GM19351 (cell line): ENCODE measurements around the gene MEF2B.
"Not testable (repeated sequence)": the region's sequence is repeated elsewhere in the genome, so short reads cannot be mapped to it uniquely, and the experiment has no call there.

Experiments used
- ATAC-seq: cut with Tn5 transposase; IDR thresholded peaks from one replicate; pipeline ENCODE4 v1.9.1; 2021; ENCODE audit warnings: mild to moderate bottlenecking, moderate library complexity; ENCODE audit not compliant: unreplicated experiment

The MEF2B gene

DNA sequence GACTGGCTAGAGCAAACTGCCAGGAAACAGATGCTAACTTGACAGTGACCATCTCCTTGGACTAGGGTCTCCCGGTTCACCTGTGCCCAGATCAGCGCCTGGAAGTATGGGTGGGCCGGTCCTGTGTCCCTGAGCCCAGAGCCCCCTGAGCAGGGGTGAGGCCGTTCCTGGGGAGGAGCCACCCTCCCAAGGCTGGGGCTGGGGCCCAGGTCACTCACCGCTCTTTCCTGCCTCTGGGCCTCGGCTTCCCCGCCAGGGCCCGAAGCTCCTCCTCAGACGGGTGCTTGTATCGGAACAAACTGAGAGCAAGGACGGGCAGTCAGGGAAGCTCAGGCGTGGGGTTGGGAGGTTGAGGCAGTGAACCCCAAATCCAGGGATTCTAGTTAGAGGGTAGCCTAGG, 37.2 kb downstream of the MEF2B start:
- no peak for ATAC-seq

DNA sequence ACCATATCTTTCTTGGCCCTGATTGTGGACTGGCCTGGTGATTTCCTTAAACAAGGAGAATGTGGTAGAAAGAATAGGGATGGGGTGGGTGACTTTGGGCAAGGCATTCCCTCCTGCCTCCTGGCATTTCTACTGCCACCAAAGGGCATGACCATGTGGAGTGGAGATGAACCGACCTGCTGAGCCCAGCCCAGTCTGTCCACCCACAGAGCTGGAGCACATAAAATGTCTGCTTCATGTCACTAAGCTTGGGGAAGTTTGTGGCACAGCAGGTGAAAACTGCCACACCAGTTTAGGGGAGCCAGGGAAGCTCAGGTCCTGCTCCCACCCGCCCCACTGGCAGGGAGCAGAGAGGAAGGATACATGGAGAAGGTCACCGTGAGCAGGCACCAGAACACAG, 38.1 kb downstream of the MEF2B start:
- ATAC-seq, result no peak

DNA sequence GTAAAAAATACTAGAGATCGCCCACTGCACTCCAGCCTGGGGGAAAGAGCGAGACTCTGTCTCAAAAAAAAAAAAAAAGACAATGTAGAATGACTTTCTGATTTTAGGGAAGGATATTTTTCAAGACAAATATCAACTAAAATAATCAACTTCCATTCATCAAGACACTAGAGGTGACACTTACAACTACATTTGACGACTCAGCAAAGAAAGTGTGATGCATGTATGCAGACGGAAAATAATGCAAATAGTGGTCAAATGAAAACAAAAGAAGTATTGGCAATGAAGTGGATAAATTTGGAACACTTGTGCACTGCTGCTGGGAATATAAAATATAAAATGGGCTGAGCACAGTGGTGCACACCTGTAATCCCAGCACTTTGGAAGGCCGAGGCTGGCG, 44.0 kb downstream of the MEF2B start:
- no peak for ATAC-seq

GRCh38 chr19:19123386-19123785, 46.7 kb downstream of the MEF2B start:
- no peak for ATAC-seq

DNA sequence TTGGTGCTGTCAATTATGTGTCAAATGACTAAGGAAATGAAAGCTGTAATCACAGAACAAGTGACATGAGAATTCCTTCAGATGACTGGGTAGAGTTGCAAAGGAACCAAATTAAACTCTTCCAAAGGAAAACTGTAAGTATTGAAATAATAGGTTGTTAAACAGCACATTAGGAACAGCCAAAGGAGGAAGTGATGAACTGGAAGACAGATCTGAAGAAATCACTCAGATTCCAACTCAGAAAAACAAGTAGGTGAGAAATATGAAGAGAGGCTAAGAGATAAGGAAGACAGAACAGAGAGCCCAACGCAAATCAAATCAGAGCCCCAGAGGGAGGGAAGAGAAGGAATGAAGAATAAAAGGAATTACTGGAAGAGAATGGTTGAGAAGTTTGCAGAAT, 47.2 kb downstream of the MEF2B start:
- ATAC-seq, result no peak

- no peak for ATAC-seq
These were observed 48.7 kb downstream of the MEF2B start for GRCh38 chr19:19121371-19121770.

DNA sequence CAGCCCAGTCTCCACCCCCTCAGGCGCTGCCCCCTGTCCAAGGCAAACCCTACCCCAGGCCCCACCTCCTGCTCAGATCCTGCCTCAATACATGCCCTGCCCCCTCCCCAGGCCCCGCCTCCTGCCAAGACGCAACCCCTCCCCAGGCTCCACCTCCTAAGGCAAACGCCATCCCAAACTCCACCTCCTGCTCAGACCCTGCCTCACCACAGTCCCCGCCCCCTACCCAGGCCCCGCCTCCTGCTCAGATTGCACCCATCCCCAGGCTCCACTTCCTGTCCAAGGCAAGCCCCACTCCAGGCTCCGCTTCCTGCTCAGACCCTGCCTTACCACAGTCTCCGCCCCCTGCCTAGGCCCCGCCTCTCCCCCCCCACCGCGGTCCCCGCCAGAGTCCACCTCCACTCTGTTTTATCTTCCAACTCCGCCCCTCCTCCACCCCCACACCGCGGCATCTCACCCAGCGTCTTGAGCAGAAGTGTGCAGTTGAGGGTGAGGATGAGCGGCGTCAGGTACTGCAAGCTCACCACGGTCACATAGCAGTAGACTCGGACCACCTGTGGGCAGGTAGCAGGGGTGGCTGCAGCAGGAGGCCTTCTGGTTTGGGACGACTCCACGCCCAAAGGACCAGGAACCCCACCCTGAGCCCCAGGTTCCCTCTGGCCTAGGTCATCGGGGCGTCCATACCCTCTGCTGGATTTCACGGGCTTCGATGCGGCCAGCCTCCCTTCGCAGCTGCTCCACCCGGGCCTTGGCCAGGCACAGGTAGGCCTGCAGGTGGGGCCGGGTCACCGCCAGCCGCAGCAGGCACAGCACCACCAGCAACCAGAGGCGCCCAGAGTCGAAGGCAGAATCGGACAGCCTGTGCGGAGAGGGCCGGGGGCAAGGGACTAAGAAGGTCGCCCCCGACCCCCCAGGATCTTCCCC, 49.5 kb downstream of the MEF2B start:
- ATAC-seq, result no peak

DNA sequence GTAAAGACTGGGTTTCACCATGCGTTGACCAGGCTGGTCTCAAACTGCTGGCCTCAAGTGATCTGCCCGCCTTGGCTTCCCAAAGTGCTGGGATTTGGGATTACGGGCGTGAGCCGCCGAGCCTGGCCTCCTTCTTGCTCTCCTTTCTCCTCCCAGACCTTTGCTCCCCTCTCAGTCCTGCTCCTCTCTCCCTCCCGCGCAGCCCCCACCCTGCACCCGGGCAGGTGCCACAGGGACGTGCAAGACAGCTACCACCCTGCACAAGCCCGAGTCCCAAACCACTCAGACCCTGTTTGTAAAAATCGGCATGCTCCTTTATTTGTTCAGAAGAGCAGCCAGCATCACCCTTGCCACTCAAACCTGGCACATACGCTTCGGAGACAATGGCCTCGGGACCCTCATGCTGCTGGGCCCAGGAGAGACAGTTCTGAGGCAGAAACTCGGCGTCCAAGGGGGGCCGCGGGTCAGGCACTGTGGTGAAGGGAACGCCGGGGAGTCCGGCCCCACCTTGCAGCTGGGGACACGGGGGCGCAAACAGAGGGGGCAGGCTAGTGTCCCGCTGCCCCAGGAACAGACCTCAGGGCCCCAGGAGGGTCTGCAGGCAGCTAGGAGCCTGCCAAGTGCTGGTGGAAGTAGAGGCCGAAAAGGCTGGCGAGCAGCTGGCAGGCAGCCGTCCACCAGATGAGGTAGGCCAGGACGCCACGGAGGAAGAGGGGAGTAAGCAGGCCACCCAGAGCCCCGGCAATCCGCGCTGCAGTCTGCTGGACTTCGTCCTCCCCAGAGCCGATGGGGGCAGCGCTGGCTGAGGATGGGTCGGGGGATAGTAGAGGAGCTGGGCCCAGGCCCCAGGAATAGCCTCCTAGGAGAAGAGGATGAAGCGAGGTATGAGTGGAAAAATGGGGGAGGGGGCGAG, 50.5 kb downstream of the MEF2B start:
- no peak for ATAC-seq

- ATAC-seq, result no peak
These were observed 54.1 kb downstream of the MEF2B start for GRCh38 chr19:19115954-19116353.

GRCh38 chr19:19113040-19113626, 56.9 kb downstream of the MEF2B start:
- no peak for ATAC-seq

DNA sequence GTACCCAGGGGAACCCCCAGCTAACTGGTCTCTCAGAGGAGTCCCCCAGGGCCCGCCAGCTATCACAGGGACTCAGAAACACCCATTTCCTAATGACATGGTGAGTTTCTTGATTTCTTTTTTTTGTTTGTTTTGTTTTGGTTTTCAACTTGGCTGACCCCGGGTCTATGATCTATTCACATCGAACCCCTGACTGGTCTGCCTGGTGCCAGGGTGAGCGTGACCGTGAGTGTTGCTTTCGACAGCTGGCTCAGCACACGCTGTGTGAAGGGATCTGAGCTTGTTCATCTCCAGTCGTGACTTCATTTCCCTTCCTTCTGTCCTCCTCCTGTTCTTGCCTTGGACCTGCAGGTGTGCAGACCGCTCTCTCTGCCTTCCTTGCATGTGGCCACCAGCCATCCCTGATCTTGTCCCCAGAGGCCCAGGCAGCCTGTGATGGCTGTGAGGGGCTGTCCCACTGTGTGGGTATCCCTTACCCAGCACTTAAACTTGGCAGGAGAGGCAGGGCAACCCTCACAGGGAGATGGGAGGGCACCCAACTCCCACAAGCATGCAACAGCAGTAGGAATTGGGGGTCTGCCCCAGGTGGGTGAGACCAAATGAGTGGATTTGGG, 58.0 kb downstream of the MEF2B start:
- no peak for ATAC-seq

- no peak for ATAC-seq
These were observed 58.8 kb downstream of the MEF2B start for GRCh38 chr19:19111136-19111835.

DNA sequence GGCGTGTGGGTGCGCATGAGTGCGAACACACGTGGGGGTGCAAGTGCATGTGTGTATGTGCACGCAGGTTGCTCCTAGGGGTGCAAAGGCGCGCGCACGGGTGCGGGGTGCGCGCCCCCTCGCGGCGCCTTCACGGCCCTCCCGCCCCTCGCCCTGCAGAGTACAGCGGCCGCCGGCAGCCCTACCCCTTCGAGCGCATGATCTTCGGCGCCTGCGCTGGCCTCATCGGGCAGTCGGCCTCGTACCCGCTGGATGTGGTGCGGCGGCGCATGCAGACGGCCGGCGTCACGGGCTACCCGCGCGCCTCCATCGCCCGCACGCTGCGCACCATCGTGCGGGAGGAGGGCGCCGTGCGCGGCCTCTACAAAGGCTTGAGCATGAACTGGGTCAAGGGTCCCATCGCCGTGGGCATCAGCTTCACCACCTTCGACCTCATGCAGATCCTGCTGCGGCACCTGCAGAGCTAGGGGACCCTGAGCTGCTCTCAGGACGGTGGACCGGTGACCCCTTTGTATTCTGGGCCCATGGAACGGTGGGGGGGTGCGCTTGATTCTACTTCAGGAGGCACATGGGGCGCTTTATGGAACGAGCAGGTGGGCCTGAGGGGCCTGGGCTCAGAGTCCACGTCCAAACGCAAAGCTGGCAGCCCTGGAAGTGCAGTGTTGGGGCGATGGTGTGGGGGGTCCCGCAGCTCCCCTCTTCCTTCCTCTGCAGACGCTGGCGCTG, 59.5 kb downstream of the MEF2B start:
- no peak for ATAC-seq

DNA sequence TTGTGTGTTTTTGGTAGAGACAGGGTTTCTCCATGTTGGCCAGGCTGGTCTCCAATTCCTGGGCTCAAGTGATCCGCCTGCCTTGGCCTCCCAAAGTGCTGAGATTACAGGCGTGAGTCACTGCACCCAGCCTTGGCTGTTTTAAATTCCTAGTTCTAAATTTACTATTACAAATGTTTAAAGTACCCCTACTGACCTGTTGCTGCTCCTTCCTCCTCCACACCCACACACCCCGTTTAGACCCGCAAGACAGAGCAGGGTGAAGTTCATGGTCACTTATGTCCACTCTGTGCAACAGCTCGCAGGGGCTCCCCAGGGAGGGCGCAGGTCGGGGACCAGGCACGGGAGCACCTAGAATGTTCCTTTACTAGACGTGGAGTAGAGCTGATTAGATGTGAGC, 60.5 kb downstream of the MEF2B start:
- no peak for ATAC-seq

DNA sequence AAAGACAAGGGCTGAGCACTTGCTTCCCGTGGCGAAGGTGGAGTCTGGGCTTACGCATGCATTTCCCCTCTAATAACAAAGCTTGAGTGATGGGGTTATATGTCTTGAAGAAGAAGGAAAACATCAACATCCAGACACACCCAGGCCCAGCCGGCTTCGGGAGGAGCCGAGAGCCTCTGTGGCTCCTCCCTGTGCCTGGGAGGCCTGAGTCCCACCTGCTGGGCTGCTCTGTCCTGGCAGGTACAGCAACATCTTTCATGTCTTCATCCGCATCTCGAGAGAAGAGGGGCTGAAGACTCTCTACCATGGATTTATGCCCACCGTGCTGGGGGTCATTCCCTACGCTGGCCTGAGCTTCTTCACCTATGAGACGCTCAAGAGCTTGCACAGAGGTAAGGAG, 62.4 kb downstream of the MEF2B start:
- no peak for ATAC-seq

DNA sequence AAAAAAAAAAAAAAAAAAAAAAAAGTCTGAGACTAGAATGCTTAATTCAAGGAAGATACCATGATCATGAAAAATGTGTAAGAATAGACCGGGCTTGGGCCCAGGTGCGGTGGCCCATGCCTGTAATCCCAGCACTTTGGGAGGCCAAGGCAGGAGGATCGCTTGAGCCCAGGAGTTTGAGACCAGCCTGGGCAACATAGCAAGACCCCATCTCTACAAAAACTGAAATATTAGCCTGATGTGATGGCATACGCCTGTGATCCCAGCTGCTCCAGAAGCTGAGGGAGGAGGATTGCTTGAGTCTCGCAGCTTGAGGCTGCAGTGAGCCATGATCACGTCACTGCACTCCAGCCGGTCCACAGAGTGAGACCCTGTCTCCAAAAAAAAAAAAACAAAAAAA, 63.1 kb downstream of the MEF2B start:
- not testable (repeated sequence) for ATAC-seq

GRCh38 chr19:19106056-19106551, 64.0 kb downstream of the MEF2B start:
- ATAC-seq, result no peak

GRCh38 chr19:19105365-19106055, 64.6 kb downstream of the MEF2B start:
- no peak for ATAC-seq

- ATAC-seq, result no peak
These were observed 66.9 kb downstream of the MEF2B start for GRCh38 chr19:19103167-19103566.
